ENCODE data around the gene LRRD1.
"Not testable (repeated sequence)": the region's sequence is repeated elsewhere in the genome, so short reads cannot be mapped to it uniquely, and the experiment has no call there.

- not testable (repeated sequence) for TF ChIP-seq TAF1 (IDR thresholded peaks at IDR 0.05; ENCODE audit: borderline replicate concordance, low read depth, low read length); POLR2A (IDR thresholded peaks at IDR 0.05; ENCODE audit: low read depth, low read length); POLR2AphosphoS5 (IDR thresholded peaks at IDR 0.05; ENCODE audit: low read depth, low read length)
These were observed 5.4 kb upstream of the LRRD1 start for GRCh38 chr7:92184294-92184693.
